ENCODE results near the gene RFWD3. TPM values are rescaled to one million over a fixed set of nuclear protein-coding genes. Genes with fewer than 3 reads are reported as not detected.

RFWD3 gene
- total and polyA plus RNA-seq, 2 of the 13 experiments (the other 11 are each of a cell fraction or from before 2014, with no cell fraction given) = 23.4 to 62.6 TPM

GRCh38 chr16:74666425-74667254 lies at the start of gene RFWD3 (continued):
- TF ChIP-seq SETDB1 (CRISPR knock-in tag; IDR thresholded peaks at IDR 0.05; ENCODE audit: borderline replicate concordance) = no peak

- H3K36me3 ChIP-seq (replicated peaks in 1 of 2; ENCODE audit: control insufficient read depth in 1 of 2, insufficient read depth in 2 of 2, low read length in 2 of 2) = no peaks in the 10 kb centered on the region
- intact Hi-C loops (cut with micrococcal nuclease; ENCODE audit: unreplicated experiment) (no loop called here), in situ Hi-C loops (cut with HindIII; ENCODE audit: extremely low pct_ligation_motif_present, low pct_unique_long_range_greater_than_20kb) (no loop called here)
- no peak overlapping the region for H2AFZ ChIP-seq (ENCODE audit: low read length)
- ATAC-seq = peak; percentile 16; the same call in 2 of the 3 replicates
- H3K9me3 ChIP-seq (ENCODE audit: low read length) = no peaks in the 10 kb centered on the region
- peaks cover 20 to 64% of the 10 kb centered on the region in 2 experiments for H3K27me3 ChIP-seq (ENCODE audit: control insufficient read depth in 1 of 2, insufficient read depth in 2 of 2, low read length in 2 of 2)
- H3K4me1 ChIP-seq (ENCODE audit: insufficient read depth, low read length) = 0 out of 2 replicates have a peak, but pooled peaks cover 6% of the 10 kb centered on the region
- POLR2A ChIA-PET = no interaction called here
- DNase-seq (ENCODE audit: low spot score) = no peak
- no TSS peak for BruUV-seq (replicated peaks)
- FAIRE-seq = no peak
- H3K79me2 ChIP-seq (ENCODE audit: insufficient read depth, low read length) = no peaks in the 10 kb centered on the region
- H4K20me1 ChIP-seq (ENCODE audit: insufficient read depth, low read length) = no peaks in the 10 kb centered on the region
- CTCF ChIA-PET (ENCODE audit: low intra/inter-chr PET ratio, low total read pairs) = no interaction called here
- no peak overlapping the region for H3K27ac ChIP-seq (ENCODE audit: extremely low read length, insufficient read depth, low read length)
- no peak overlapping the region for H3K9ac ChIP-seq (ENCODE audit: insufficient read depth, low read depth, low read length)
- TF ChIP-seq ZNF251 (CRISPR knock-in tag; IDR thresholded peaks at IDR 0.05) (no peak), ZBTB33 (CRISPR knock-in tag; IDR thresholded peaks at IDR 0.05) (peak; percentile 45; the same call in 1 of the 2 replicates), CTCF (CRISPR knock-in tag; IDR thresholded peaks at IDR 0.05) (peak; percentile 34; the same call in 1 of the 2 replicates)
- WGBS (ENCODE audit: low lambda C conversion rate) = 64% methylated on average over 12 of the region's 15 CpGs
- H3K4me3 ChIP-seq (replicated peaks in 1 of 3; ENCODE audit: insufficient read depth in 1 of 3, low read depth in 2 of 3, low read length in 3 of 3) = no peak overlapping the region
- H3K4me2 ChIP-seq (ENCODE audit: low read depth, low read length) = no peak overlapping the region
Measured at GRCh38 chr16:74716355-74716754, 49.7 kb upstream of the RFWD3 start.

Data from HepG2 (cell line).